CD4-positive, alpha-beta T cell (primary cell): ENCODE results near the gene TSPAN16. TPM values are rescaled to one million over a fixed set of nuclear protein-coding genes. Genes with fewer than 3 reads are reported as not detected.

Source experiments
- ATAC-seq: fragments of 200-7000 bp; cut with Tn5 transposase; one replicate; pipeline ENCODE4 v1.10.0; 2022; ENCODE audit warnings: mild to moderate bottlenecking; ENCODE audit not compliant: poor library complexity
- CTCF ChIA-PET: fragments of 350-600 bp; sonication (Branson Sonifier 250); formaldehyde crosslinking; loops from one replicate; lab custom pipeline; 2021; ENCODE audit warnings: antibody characterized with exemption, inconsistent platforms; lab: Charles Lee
- POLR2A ChIA-PET: fragments of 350-600 bp; sonication (Branson Sonifier 250); formaldehyde crosslinking; loops from one replicate; lab custom pipeline; 2021; ENCODE audit warnings: antibody characterized with exemption, inconsistent platforms; lab: Charles Lee
- DNase-seq, 14 experiments: peaks; one replicate each; pipeline ENCODE4 v3.0.0-alpha.2; 2013 to 2020; ENCODE audit warnings: mixed read lengths in 2 of 14
- H3K27ac ChIP-seq, 2 donors: one replicate each; pipeline versions ENCODE4 v1.5.1 to v1.7.0; 2013; ENCODE audit warnings: low read length in 2 of 2, low read depth in 1 of 2, mild to moderate bottlenecking in 1 of 2
- H3K27me3 ChIP-seq, 2 experiments: 1 replicate in 1 of 2; 2 replicates in 1 of 2; pipeline versions ENCODE4 v1.6.1 to v1.7.0; 2013; ENCODE audit warnings: low read length in 2 of 2, control low read depth in 1 of 2, mild to moderate bottlenecking in 1 of 2, moderate library complexity in 1 of 2; ENCODE audit not compliant: insufficient read depth in 2 of 2, control insufficient read depth in 1 of 2
- H3K36me3 ChIP-seq: one replicate; pipeline ENCODE4 v1.6.1; 2013; ENCODE audit warnings: low read length, control low read depth; ENCODE audit not compliant: insufficient read depth
- H3K4me1 ChIP-seq: one replicate; pipeline ENCODE4 v1.6.1; 2013; ENCODE audit warnings: low read length, control low read depth; ENCODE audit not compliant: insufficient read depth
- H3K4me3 ChIP-seq: one replicate; pipeline ENCODE4 v1.5.1; 2013; ENCODE audit warnings: mild to moderate bottlenecking, low read length, moderate library complexity
- H3K9me3 ChIP-seq, 2 experiments: 1 replicate in 1 of 2; 2 replicates in 1 of 2; pipeline versions ENCODE4 v1.6.1 to v1.7.0; 2013; ENCODE audit warnings: low read length in 2 of 2, mild to moderate bottlenecking in 2 of 2, control low read depth in 1 of 2, moderate library complexity in 1 of 2; ENCODE audit not compliant: control insufficient read depth in 1 of 2, insufficient read depth in 1 of 2
- H3K27ac Mint-ChIP-seq: one replicate; pipeline ENCODE4 v1.8.0; 2020; ENCODE audit warnings: mixed read lengths
- H3K27me3 Mint-ChIP-seq: one replicate; pipeline ENCODE4 v1.8.0; 2021; ENCODE audit warnings: mixed read lengths
- H3K36me3 Mint-ChIP-seq: one replicate; pipeline ENCODE4 v1.8.0; 2021; ENCODE audit warnings: low read depth, mixed read lengths
- H3K4me1 Mint-ChIP-seq: one replicate; pipeline ENCODE4 v1.8.0; 2021; ENCODE audit warnings: low read depth, mixed read lengths
- H3K4me3 Mint-ChIP-seq: one replicate; pipeline ENCODE4 v1.8.0; 2020; ENCODE audit warnings: mild to moderate bottlenecking, mixed read lengths
- H3K9me3 Mint-ChIP-seq: one replicate; pipeline ENCODE4 v1.8.0; 2020; ENCODE audit warnings: mixed read lengths
- intact Hi-C, 2 experiments: fragments of 100-400 bp; cut with DNase I in 1 of 2; cut with micrococcal nuclease in 1 of 2; formaldehyde crosslinking; loops; one replicate each; pipeline versions ENCODE4 v1.15.1 to v1.9.0; 2023 to 2025; cut with DNase I, micrococcal nuclease
- total RNA-seq, 174 experiments: library from RNA in 2 of 174; stranded (reverse) in 2 of 174; gene quantifications; one replicate each; pipeline ENCODE4 v1.2.3 and lab custom pipeline; 2021 to 2026
- TF ChIP-seq, protein P1 (sequence below): fragments of 200-600 bp; IDR thresholded peaks from one replicate; pipeline ENCODE4 v1.8.0; 2022; ENCODE audit warnings: antibody characterized with exemption, mild to moderate bottlenecking

TSPAN16 gene
- total RNA-seq, 2 experiments from 2014 or later = not detected

DNA sequence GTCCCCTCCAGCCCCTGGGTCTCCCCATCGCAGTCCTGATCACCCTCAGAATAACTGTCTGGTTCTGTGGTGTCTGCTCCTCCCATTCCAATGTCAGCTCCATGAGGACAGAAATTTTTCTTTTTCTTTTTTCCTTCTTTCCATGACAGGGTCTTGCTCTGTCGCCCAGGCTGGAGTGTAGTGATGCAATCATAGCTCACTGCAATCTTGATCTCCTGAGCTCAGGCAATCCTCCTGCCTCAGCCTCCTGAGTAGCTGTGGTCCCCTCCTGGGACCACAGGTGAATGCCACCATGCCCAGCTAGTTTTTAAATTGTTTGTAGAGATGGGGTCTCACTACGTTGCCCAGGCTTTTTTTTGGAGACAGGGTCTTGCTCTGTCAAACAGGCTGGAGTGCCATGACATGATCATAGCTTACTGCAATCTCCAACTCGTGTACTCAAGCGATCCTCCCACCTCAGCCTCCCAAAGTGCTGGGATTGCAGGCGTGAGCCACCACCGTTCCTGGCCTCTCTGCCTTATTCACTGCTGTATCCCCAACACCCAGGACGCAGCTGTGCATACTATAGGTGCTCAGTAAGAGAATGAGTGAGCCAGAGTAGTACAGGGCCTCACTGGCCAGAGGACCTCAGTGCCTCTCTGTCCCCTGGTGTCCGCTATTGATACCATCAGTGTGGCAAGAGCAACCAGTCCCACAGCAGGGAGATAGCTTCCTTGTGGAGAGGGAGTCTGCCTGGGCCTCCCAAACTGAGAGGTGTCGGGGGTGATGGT is 28.5 kb upstream of the TSPAN16 start:
- TF ChIP-seq, protein P1, sequence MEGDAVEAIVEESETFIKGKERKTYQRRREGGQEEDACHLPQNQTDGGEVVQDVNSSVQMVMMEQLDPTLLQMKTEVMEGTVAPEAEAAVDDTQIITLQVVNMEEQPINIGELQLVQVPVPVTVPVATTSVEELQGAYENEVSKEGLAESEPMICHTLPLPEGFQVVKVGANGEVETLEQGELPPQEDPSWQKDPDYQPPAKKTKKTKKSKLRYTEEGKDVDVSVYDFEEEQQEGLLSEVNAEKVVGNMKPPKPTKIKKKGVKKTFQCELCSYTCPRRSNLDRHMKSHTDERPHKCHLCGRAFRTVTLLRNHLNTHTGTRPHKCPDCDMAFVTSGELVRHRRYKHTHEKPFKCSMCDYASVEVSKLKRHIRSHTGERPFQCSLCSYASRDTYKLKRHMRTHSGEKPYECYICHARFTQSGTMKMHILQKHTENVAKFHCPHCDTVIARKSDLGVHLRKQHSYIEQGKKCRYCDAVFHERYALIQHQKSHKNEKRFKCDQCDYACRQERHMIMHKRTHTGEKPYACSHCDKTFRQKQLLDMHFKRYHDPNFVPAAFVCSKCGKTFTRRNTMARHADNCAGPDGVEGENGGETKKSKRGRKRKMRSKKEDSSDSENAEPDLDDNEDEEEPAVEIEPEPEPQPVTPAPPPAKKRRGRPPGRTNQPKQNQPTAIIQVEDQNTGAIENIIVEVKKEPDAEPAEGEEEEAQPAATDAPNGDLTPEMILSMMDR = no peak
- no peaks in the 10 kb centered on the region for H3K36me3 ChIP-seq
- POLR2A ChIA-PET = no interaction called here
- no peaks in the 10 kb centered on the region for H3K9me3 Mint-ChIP-seq
- H3K4me1 Mint-ChIP-seq = no peaks in the 10 kb centered on the region
- H3K4me3 Mint-ChIP-seq = no peak overlapping the region
- ATAC-seq = no peak
- DNase-seq = no peak
- H3K27ac Mint-ChIP-seq = no peak overlapping the region
- peaks cover 34 to 36% of the 10 kb centered on the region in 2 experiments for H3K27me3 ChIP-seq
- H3K4me1 ChIP-seq = peaks cover 6% of the 10 kb centered on the region
- no peaks in the 10 kb centered on the region for H3K36me3 Mint-ChIP-seq
- intact Hi-C loops = no loop called here
- H3K27me3 Mint-ChIP-seq = peaks cover 72% of the 10 kb centered on the region
- no peak overlapping the region for H3K4me3 ChIP-seq
- no peak overlapping the region for H3K27ac ChIP-seq
- H3K9me3 ChIP-seq = peaks cover 0 to 4% of the 10 kb centered on the region in 2 experiments
- CTCF ChIA-PET = no interaction called here

DNA sequence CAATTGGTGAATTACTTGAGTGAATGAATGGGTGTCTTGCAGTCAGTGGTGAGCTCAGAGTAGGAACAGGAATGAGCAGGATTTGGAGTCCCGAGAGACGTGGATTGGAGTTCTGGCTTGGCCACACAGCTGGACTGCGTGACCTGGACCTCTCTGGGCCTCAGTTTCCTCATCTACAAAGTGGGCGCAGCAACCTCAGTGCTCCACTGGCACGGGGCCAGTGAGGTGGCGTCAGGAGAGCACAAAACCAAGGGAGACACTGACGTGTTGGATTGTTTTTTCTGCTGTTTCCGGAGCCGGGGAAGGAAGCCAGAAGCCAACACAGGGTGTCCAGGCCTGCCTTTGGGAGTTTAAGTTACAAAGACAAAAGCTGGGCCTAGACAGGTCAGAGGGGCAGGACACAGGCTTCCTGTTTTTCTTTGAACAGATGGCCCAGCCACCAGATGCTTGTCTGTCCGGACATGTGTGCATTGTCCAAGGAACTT is 27.1 kb upstream of the TSPAN16 start:
- Histone ChIP-seq H3K27me3 (peaks cover 23 to 24% of the 10 kb centered on the region in 2 experiments), H3K36me3 (no peaks in the 10 kb centered on the region), H3K4me1 (no peaks in the 10 kb centered on the region), H3K4me3 (no peak overlapping the region), H3K27ac (no peak overlapping the region), H3K9me3 (peaks cover 0 to 7% of the 10 kb centered on the region in 2 experiments)
- POLR2A ChIA-PET = no interaction called here
- intact Hi-C loops = no loop called here
- Mint-ChIP-seq H3K36me3 (no peaks in the 10 kb centered on the region), H3K4me1 (no peaks in the 10 kb centered on the region), H3K9me3 (no peaks in the 10 kb centered on the region), H3K27ac (no peak overlapping the region), H3K4me3 (no peak overlapping the region), H3K27me3 (peaks cover 69% of the 10 kb centered on the region)
- CTCF ChIA-PET = no interaction called here
- DNase-seq (no peak), ATAC-seq (no peak)
- TF ChIP-seq, protein P1 = no peak

DNA sequence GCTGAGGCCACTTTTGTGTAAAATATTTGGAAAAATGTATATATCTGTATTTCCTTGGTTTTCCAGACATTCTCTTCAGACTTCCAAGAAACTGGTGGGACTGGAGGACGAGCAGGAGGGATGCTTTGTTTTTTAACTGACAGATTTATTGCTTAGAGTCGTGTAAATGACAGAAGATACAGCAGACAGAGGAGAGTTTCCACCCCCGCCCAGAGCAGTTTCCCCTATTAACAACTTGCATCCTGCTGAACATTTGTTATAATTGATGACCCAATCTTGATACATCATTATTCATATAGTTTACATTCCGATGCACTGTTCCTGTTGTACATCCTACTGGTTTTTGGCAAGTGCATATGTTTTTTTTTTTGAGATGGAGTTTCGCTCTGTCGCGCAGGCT is 26.6 kb upstream of the TSPAN16 start:
- ChIA-PET POLR2A (no interaction called here), CTCF (no interaction called here)
- Histone ChIP-seq H3K4me3 (no peak overlapping the region), H3K4me1 (no peaks in the 10 kb centered on the region), H3K27me3 (peaks cover 26 to 27% of the 10 kb centered on the region in 2 experiments), H3K27ac (no peak overlapping the region), H3K36me3 (no peaks in the 10 kb centered on the region), H3K9me3 (peaks cover 0 to 6% of the 10 kb centered on the region in 2 experiments)
- Mint-ChIP-seq H3K36me3 (no peaks in the 10 kb centered on the region), H3K4me3 (no peak overlapping the region), H3K9me3 (no peaks in the 10 kb centered on the region), H3K4me1 (no peaks in the 10 kb centered on the region), H3K27ac (no peak overlapping the region), H3K27me3 (peaks cover 68% of the 10 kb centered on the region)
- DNase-seq = no peak
- intact Hi-C loops = no loop called here
- ATAC-seq = no peak
- TF ChIP-seq, protein P1 = no peak
